ENCODE measurements around the gene ADCY1. TPM values are rescaled to one million over a fixed set of nuclear protein-coding genes. Genes with fewer than 3 reads are reported as not detected.
A peak's percentile ranks its signal among the peaks of the same experiment; 100 is the strongest.

Gene ADCY1
- total RNA-seq, 4 donors from 2014 or later = under 0.01 to 4.3 (median 4.1) TPM; not detected in 1

- TF ChIP-seq CTCF (IDR thresholded peaks at IDR 0.05) = no peak
- TF ChIP-seq POLR2A (IDR thresholded peaks at IDR 0.05) = no peak
- H3K36me3 ChIP-seq = no peaks in the 10 kb centered on the region
- no peaks in the 10 kb centered on the region for H3K4me1 ChIP-seq
- peak in 1 of 2 donors; percentile 6 for DNase-seq
- intact Hi-C loops (cut with DNase I; ENCODE audit: low total_unique reads) = no loop called here
- no peaks in the 10 kb centered on the region for H3K9me3 ChIP-seq
- no peaks in the 10 kb centered on the region for H3K27me3 ChIP-seq
- no peak overlapping the region for H3K27ac ChIP-seq
- no peak overlapping the region for H3K4me3 ChIP-seq
Measured at GRCh38 chr7:45701701-45702510, 127.7 kb downstream of the ADCY1 start.

DNA sequence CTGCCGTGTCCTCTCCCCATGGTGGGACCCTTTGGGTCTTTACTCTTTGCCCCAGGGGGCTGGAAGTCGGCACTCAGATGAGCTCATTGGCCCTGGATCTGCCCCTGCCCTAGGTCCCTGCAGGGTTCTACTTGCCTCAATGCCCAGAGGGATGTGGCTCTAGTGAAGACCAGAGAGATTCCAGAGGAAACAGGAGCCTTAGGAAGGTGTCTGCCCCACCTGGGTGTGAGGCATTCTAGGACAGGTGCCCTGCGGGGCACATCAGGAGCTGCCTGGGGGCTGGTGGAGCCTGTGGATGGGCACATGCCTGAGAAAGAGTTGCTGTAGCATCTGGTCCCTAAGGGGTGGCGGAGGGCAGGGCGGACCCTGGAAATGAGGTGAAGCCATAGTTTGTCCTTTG lies 128.6 kb downstream of the ADCY1 start:
- Histone ChIP-seq H3K27ac (no peak overlapping the region), H3K27me3 (no peaks in the 10 kb centered on the region), H3K36me3 (no peaks in the 10 kb centered on the region), H3K4me3 (no peak overlapping the region), H3K9me3 (no peaks in the 10 kb centered on the region), H3K4me1 (no peaks in the 10 kb centered on the region)
- intact Hi-C loops (cut with DNase I; ENCODE audit: low total_unique reads) = no loop called here
- no peak for TF ChIP-seq CTCF (IDR thresholded peaks at IDR 0.05)
- peak in 1 of 2 donors; percentile 4 for DNase-seq

DNA sequence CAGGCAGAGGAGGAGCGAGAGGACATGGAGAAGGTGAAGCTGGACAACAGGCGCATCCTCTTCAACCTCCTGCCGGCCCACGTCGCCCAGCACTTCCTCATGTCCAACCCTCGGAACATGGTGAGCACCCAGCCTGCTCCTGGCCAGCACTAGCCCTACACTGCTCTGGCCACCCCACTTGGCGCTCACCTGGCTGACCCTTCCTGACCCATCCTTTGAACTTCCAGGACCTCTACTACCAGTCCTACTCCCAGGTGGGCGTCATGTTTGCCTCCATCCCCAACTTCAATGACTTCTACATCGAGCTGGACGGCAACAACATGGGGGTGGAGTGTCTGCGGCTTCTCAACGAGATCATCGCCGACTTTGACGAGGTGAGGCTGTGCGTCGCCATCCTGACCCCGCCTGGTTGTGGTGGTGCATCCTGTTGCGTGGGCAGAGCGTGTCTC lies 129.2 kb downstream of the ADCY1 start:
- intact Hi-C loops (cut with DNase I; ENCODE audit: low total_unique reads) = no loop called here
- TF ChIP-seq POLR2A (IDR thresholded peaks at IDR 0.05) (no peak), CTCF (IDR thresholded peaks at IDR 0.05) (no peak)
- no peaks in the 10 kb centered on the region for H3K9me3 ChIP-seq

DNA sequence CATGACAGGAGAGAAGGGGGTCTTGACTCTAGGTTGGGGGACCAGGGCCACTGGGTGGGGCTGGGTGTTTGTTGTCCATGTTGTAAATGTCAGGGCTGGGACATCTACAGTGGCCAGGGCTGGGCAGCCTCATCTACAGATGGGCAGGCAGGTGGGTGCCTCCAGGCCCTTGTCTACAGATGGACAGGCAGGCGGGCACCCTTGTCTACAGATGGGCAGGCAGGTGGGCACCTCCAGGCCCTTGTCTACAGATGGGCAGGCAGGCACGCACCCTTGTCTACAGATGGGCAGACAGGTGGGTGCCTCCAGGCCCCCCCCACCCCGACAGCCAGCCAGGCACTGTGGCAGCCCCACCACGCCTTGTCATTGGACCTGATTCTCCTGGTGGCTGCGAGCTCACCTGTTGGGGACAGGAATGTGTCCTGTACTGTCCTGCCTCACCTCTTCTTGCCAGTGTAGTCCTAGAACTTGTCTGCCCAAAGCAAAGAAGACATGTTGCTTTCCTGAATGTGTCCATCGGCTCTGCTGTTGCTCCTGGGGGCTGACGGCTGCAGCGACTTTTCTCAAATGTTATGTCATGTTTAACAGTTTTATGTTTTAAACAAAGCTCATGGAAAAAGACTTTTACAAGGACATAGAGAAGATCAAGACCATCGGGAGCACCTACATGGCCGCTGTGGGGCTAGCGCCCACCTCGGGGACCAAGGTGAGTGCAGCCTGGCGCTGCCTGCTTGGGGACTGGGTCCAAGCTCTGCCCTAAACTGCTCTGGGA lies 129.9 kb downstream of the ADCY1 start:
- no peaks in the 10 kb centered on the region for H3K4me1 ChIP-seq
- no peak overlapping the region for H3K4me3 ChIP-seq
- no peaks in the 10 kb centered on the region for H3K9me3 ChIP-seq
- intact Hi-C loops (cut with DNase I; ENCODE audit: low total_unique reads) = no loop called here
- no peaks in the 10 kb centered on the region for H3K36me3 ChIP-seq
- H3K27me3 ChIP-seq = no peaks in the 10 kb centered on the region
- no peak overlapping the region for H3K27ac ChIP-seq
- no peak for TF ChIP-seq POLR2A (IDR thresholded peaks at IDR 0.05)
- no peak for TF ChIP-seq CTCF (IDR thresholded peaks at IDR 0.05)
- DNase-seq = no peak

More for the DNA sequence above, 129.2 kb downstream of the ADCY1 start:
- Histone ChIP-seq H3K36me3 (no peaks in the 10 kb centered on the region), H3K4me3 (no peak overlapping the region), H3K4me1 (no peaks in the 10 kb centered on the region), H3K27me3 (no peaks in the 10 kb centered on the region), H3K27ac (no peak overlapping the region)
- DNase-seq = peak in 1 of 2 donors; percentile 11

DNA sequence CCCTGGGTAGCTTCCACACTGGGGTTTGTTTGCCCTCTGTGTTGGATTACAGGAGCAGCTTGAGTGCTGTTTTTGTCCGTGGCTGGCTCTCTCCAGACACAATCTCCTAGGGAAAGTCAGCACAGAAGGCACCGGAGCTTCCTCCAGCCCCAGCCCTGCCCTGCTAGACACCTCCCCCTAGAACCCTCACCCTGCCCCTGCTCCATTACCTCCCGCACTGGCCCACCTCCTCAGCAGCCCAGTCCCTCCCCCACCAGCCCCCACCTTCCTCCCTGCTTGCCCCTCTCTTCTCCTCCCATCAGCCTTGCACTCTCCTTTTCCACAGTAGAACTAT lies 130.5 kb downstream of the ADCY1 start:
- Histone ChIP-seq H3K4me3 (no peak overlapping the region), H3K9me3 (no peaks in the 10 kb centered on the region), H3K27me3 (no peaks in the 10 kb centered on the region), H3K4me1 (no peaks in the 10 kb centered on the region), H3K27ac (no peak overlapping the region), H3K36me3 (no peaks in the 10 kb centered on the region)
- intact Hi-C loops (cut with DNase I; ENCODE audit: low total_unique reads) = no loop called here
- peak in 1 of 2 donors; percentile 5 for DNase-seq
- TF ChIP-seq CTCF (IDR thresholded peaks at IDR 0.05) = no peak
- no peak for TF ChIP-seq POLR2A (IDR thresholded peaks at IDR 0.05)

All from uterus (tissue), 4 donors.